Liver (tissue), 9 donors: Measurements from ENCODE around the gene PPP1R13B. TPM values are rescaled to one million over a fixed set of nuclear protein-coding genes. Genes with fewer than 3 reads are reported as not detected.

Experiments
- DNase-seq: peaks from one replicate; pipeline ENCODE4 v3.0.0-alpha.2; 2017; ENCODE audit warnings: low spot score
- H3K27ac ChIP-seq, 2 donors: one replicate each; pipeline ENCODE4 v1.7.0; 2013; ENCODE audit warnings: inconsistent platforms in 2 of 2, low read length in 2 of 2, control low read depth in 1 of 2, low read depth in 1 of 2, mild to moderate bottlenecking in 1 of 2
- H3K27me3 ChIP-seq, 4 donors: one replicate each; pipeline versions ENCODE4 v1.6.1 to v1.7.0; 2013; ENCODE audit warnings: low read length in 3 of 4, inconsistent platforms in 1 of 4, mild to moderate bottlenecking in 1 of 4, moderate library complexity in 1 of 4; ENCODE audit not compliant: control insufficient read depth in 4 of 4, insufficient read depth in 4 of 4
- H3K36me3 ChIP-seq, 4 donors: one replicate each; pipeline versions ENCODE4 v1.6.1 to v1.7.0; 2013; ENCODE audit warnings: low read length in 3 of 4, mild to moderate bottlenecking in 3 of 4, low read depth in 1 of 4, moderate library complexity in 1 of 4; ENCODE audit not compliant: control insufficient read depth in 4 of 4, insufficient read depth in 3 of 4
- H3K4me1 ChIP-seq, 4 donors: one replicate each; pipeline versions ENCODE4 v1.6.1 to v1.7.0; 2013; ENCODE audit warnings: low read length in 3 of 4, mild to moderate bottlenecking in 3 of 4, moderate library complexity in 1 of 4; ENCODE audit not compliant: control insufficient read depth in 4 of 4, insufficient read depth in 4 of 4
- H3K4me3 ChIP-seq, 3 donors: one replicate each; pipeline versions ENCODE4 v1.6.1 to v1.7.0; 2013; ENCODE audit warnings: low read length in 3 of 3, control low read depth in 1 of 3, low read depth in 1 of 3, mild to moderate bottlenecking in 1 of 3
- H3K9ac ChIP-seq, 2 donors: one replicate each; pipeline ENCODE4 v1.7.0; 2013; ENCODE audit warnings: low read length in 2 of 2, mild to moderate bottlenecking in 2 of 2, moderate library complexity in 2 of 2, control low read depth in 1 of 2, low read depth in 1 of 2
- H3K9me3 ChIP-seq, 4 donors: one replicate each; pipeline versions ENCODE4 v1.6.1 to v1.7.0; 2013; ENCODE audit warnings: low read length in 3 of 4; ENCODE audit not compliant: control insufficient read depth in 4 of 4
- ATF3 ChIP-seq: IDR thresholded peaks from 2 replicates; pipeline ENCODE4 v1.6.1; 2016; ENCODE audit warnings: antibody characterized with exemption
- CTCF ChIP-seq: fragments of 150-350 bp; IDR thresholded peaks from 2 replicates; pipeline ENCODE4 v1.5.1; 2017; ENCODE audit warnings: improper control_type of control experiment, low read depth, low read length; ENCODE audit not compliant: missing input control
- EGR1 ChIP-seq, 2 donors: IDR thresholded peaks; 2 replicates each; pipeline ENCODE4 v1.6.1; 2016 to 2018; ENCODE audit warnings: antibody characterized with exemption in 2 of 2, low read depth in 2 of 2
- FOXA1 ChIP-seq: IDR thresholded peaks from 2 replicates; pipeline ENCODE4 v1.6.1; 2016; ENCODE audit warnings: antibody characterized with exemption
- FOXA2 ChIP-seq: IDR thresholded peaks from 2 replicates; pipeline ENCODE4 v1.6.1; 2016; ENCODE audit warnings: antibody characterized with exemption
- GABPA ChIP-seq, 2 donors: IDR thresholded peaks in 1 of 2; conservative IDR thresholded peaks in 1 of 2; 2 replicates each; pipeline ENCODE4 v1.6.1; 2016; ENCODE audit warnings: antibody characterized with exemption in 2 of 2, mild to moderate bottlenecking in 1 of 2, moderate library complexity in 1 of 2
- HNF4A ChIP-seq, 2 donors: conservative IDR thresholded peaks; 2 replicates each; pipeline ENCODE4 v1.6.1; 2016; ENCODE audit warnings: antibody characterized with exemption in 2 of 2, mild to moderate bottlenecking in 2 of 2
- HNF4G ChIP-seq: IDR thresholded peaks from 2 replicates; pipeline ENCODE4 v1.6.1; 2016; ENCODE audit warnings: antibody characterized with exemption
- JUND ChIP-seq, 2 donors: IDR thresholded peaks; 2 replicates each; pipeline ENCODE4 v1.6.1; 2016; ENCODE audit warnings: antibody characterized with exemption in 2 of 2
- MAX ChIP-seq: IDR thresholded peaks from 2 replicates; pipeline ENCODE4 v1.6.1; 2016; ENCODE audit warnings: antibody characterized with exemption
- NR2F2 ChIP-seq: IDR thresholded peaks from 2 replicates; pipeline ENCODE4 v1.6.1; 2016; ENCODE audit warnings: antibody characterized with exemption
- RAD21 ChIP-seq, 2 donors: IDR thresholded peaks; 2 replicates each; pipeline ENCODE4 v1.6.1; 2016; ENCODE audit warnings: antibody characterized with exemption in 2 of 2, mild to moderate bottlenecking in 2 of 2
- REST ChIP-seq: IDR thresholded peaks from 2 replicates; pipeline ENCODE4 v1.6.1; 2016; ENCODE audit warnings: antibody characterized with exemption, mild to moderate bottlenecking
- RXRA ChIP-seq, 2 donors: IDR thresholded peaks; 2 replicates each; pipeline ENCODE4 v1.6.1; 2017 to 2018; ENCODE audit warnings: antibody characterized with exemption in 2 of 2, mild to moderate bottlenecking in 1 of 2
- SP1 ChIP-seq: IDR thresholded peaks from 2 replicates; pipeline ENCODE4 v1.6.1; 2018; ENCODE audit warnings: antibody characterized with exemption, mild to moderate bottlenecking
- TAF1 ChIP-seq: conservative IDR thresholded peaks from 2 replicates; pipeline ENCODE4 v1.6.1; 2016; ENCODE audit warnings: antibody characterized with exemption, mild to moderate bottlenecking
- YY1 ChIP-seq: IDR thresholded peaks from 2 replicates; pipeline ENCODE4 v1.6.1; 2016; ENCODE audit warnings: antibody characterized with exemption, mild to moderate bottlenecking
- ZBTB33 ChIP-seq: IDR thresholded peaks from 2 replicates; pipeline ENCODE4 v1.6.1; 2016; ENCODE audit warnings: antibody characterized with exemption
- WGBS: extraction: QIAGEN DNeasy Blood & Tissue Kit; methylation state at CpG from one replicate; pipeline ENCODE4 v1.1.7; 2013; 5-methylcytosine and 5-hydroxymethylcytosine counted together
- polyA plus RNA-seq, 2 donors: library from polyadenylated mRNA; stranded (reverse) in 1 of 2; unstranded in 1 of 2; fragments of 200-250 nt in 1 of 2; fragments of >200 nt in 1 of 2; fragmentation: Nextera tagmentation in 1 of 2; extraction: Ambion mirVana in 1 of 2; gene quantifications; one replicate each; pipeline versions ENCODE4 v1.2.1 to v1.2.3, GENCODE V29; 2013 to 2015
- total RNA-seq, 2 donors: library from RNA; depleted of rRNA; stranded (reverse); fragments of >200 nt; gene quantifications; one replicate each; pipeline ENCODE4 v1.2.3, GENCODE V29; 2014
- donor health status: healthy.
- donor health status: healthy.
- donor health status: healthy.
- donor health status: healthy.
- donor health status: healthy.

Gene PPP1R13B
- total and polyA plus RNA-seq, 4 donors, result 3.2 to 15.1 (median 5.1) TPM

GRCh38 chr14:103735022-103735421 is 112.4 kb downstream of the PPP1R13B start:
- no peaks in the 10 kb centered on the region for H3K9me3 ChIP-seq
- no peak overlapping the region for H3K9ac ChIP-seq
- peaks cover 0 to 12% (median 6%) of the 10 kb centered on the region in 4 donors for H3K4me1 ChIP-seq
- whole genome bisulfite sequencing, result 71% methylated on average over 12 of the region's 12 CpGs
- H3K4me3 ChIP-seq, result no peak overlapping the region
- no peak overlapping the region for H3K27ac ChIP-seq
- no peaks in the 10 kb centered on the region for H3K27me3 ChIP-seq
- peaks cover 7 to 43% (median 20%) of the 10 kb centered on the region in 4 donors for H3K36me3 ChIP-seq
- no peak for TF ChIP-seq SP1
- no peak for TF ChIP-seq RXRA (IDR thresholded peaks at IDR 0.05)
- no peak for TF ChIP-seq TAF1
- TF ChIP-seq ATF3, result no peak
- no peak for TF ChIP-seq ZBTB33
- no peak for DNase-seq

GRCh38 chr14:103734081-103734888 is 113.1 kb downstream of the PPP1R13B start:
- no peak overlapping the region for H3K9ac ChIP-seq
- H3K27me3 ChIP-seq, result no peaks in the 10 kb centered on the region
- H3K9me3 ChIP-seq, result no peaks in the 10 kb centered on the region
- peaks cover 0 to 13% (median 7%) of the 10 kb centered on the region in 4 donors for H3K4me1 ChIP-seq
- H3K36me3 ChIP-seq, result peaks cover 4 to 37% (median 18%) of the 10 kb centered on the region in 4 donors
- TF ChIP-seq TAF1 (no peak), REST (no peak), YY1 (no peak), HNF4G (no peak), RXRA (IDR thresholded peaks at IDR 0.05) (no peak), JUND (IDR thresholded peaks at IDR 0.05) (no peak), EGR1 (IDR thresholded peaks at IDR 0.05; ENCODE audit: low read depth in 2 of 2) (no peak), FOXA2 (no peak), FOXA1 (no peak), SP1 (no peak), ATF3 (no peak), RAD21 (IDR thresholded peaks at IDR 0.05) (no peak), MAX (no peak), NR2F2 (no peak), ZBTB33 (no peak), GABPA (IDR thresholded peaks at IDR 0.05 in 1 of 2, conservative IDR thresholded peaks at IDR 0.05 in 1 of 2) (no peak), CTCF (no peak), HNF4A (conservative IDR thresholded peaks at IDR 0.05) (no peak)
- no peak overlapping the region for H3K27ac ChIP-seq
- 92% methylated on average over 23 of the region's 23 CpGs for WGBS
- H3K4me3 ChIP-seq, result no peak overlapping the region
- no peak for DNase-seq
